ENCODE data around the gene PRKCE.

DNA sequence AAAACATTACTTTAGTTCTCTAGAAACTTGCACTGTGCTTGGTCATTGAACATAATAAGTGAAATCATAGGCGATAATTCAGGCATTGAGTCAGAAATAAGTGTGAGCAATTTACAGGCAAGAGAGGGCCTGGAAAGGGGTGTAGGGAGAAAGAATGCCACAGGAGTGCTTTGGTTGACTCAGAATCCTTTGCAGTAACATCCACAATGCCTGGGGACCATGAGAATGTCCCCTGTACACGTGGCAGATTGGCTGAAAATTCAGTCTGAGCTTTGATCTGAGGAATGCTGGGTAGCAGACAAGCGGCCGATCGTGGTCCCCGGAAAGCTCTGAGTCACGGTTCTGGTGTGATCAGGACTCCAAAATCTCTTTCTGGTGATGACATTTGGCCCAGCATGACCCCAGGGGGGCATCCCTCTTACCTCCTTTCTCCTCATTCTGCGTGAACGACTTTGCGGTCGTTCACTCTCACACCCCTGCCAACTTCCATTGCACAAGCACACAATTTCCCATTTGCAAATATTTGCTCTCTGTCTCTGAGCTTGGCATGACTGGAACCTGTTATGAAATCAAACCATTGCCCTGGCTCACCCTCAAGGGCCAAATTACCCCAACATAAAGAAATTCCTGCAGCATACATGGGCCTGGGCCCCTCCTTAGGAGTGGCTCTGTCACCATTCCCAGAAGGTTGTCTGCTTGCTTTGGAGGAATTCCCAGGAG lies 340.7 kb downstream of the PRKCE start:
- TF ChIP-seq, protein P1, sequence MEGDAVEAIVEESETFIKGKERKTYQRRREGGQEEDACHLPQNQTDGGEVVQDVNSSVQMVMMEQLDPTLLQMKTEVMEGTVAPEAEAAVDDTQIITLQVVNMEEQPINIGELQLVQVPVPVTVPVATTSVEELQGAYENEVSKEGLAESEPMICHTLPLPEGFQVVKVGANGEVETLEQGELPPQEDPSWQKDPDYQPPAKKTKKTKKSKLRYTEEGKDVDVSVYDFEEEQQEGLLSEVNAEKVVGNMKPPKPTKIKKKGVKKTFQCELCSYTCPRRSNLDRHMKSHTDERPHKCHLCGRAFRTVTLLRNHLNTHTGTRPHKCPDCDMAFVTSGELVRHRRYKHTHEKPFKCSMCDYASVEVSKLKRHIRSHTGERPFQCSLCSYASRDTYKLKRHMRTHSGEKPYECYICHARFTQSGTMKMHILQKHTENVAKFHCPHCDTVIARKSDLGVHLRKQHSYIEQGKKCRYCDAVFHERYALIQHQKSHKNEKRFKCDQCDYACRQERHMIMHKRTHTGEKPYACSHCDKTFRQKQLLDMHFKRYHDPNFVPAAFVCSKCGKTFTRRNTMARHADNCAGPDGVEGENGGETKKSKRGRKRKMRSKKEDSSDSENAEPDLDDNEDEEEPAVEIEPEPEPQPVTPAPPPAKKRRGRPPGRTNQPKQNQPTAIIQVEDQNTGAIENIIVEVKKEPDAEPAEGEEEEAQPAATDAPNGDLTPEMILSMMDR (IDR thresholded peaks at IDR 0.05; ENCODE audit: poor library complexity): no peak
- TF ChIP-seq EZH2 (IDR thresholded peaks at IDR 0.05; ENCODE audit: borderline replicate concordance) (no peak), EZH2phosphoT487 (IDR thresholded peaks at IDR 0.05; ENCODE audit: low read depth, severe bottlenecking, unreplicated experiment) (no peak)
